Measurements from ENCODE around the gene SH2D3C. TPM values are rescaled to one million over a fixed set of nuclear protein-coding genes. Genes with fewer than 3 reads are reported as not detected.

SH2D3C gene
- polyA plus RNA-seq, 1 donor from 2014 or later = 14.5 TPM

GRCh38 chr9:127706836-127707241 is 71.6 kb downstream of the SH2D3C start, which contains the start of gene CFAP157:
Gene CFAP157 (plus strand): TSS chr9:127706988. CDS start chr9:127707032, 44 bp downstream.
- Histone ChIP-seq H3K4me3 (ENCODE audit: low read length) (no peak within 1 kb of the TSS), H2AFZ (ENCODE audit: low read depth, low read length) (no peak within 1 kb of the TSS), H3K27ac (ENCODE audit: low read length) (no peak within 1 kb of the TSS), H3K9ac (ENCODE audit: low read length) (no peak within 1 kb of the TSS), H3K79me2 (replicated peaks; ENCODE audit: insufficient read depth, low read length) (no peaks in the 10 kb centered on the region), H4K20me1 (ENCODE audit: insufficient read depth) (no peaks in the 10 kb centered on the region), H3F3A (ENCODE audit: insufficient read depth, low read length, poor library complexity, severe bottlenecking) (no peaks in the 10 kb centered on the region), H3K9me3 (ENCODE audit: low read length) (no peaks in the 10 kb centered on the region), H3K27me3 (ENCODE audit: insufficient read depth, low read depth, low read length) (no peaks in the 10 kb centered on the region), H3K9me2 (ENCODE audit: insufficient read depth, low read length) (no peaks in the 10 kb centered on the region), H3K4me2 (ENCODE audit: low read length) (no peak within 1 kb of the TSS), H3K36me3 (ENCODE audit: insufficient read depth, low read length) (no peaks in the 10 kb centered on the region)
- TF ChIP-seq SMC3 (conservative IDR thresholded peaks at IDR 0.05; ENCODE audit: poor library complexity) (no peak), MXI1 (conservative IDR thresholded peaks at IDR 0.05; ENCODE audit: poor library complexity, severe bottlenecking) (no peak), REST (IDR thresholded peaks at IDR 0.05; ENCODE audit: borderline replicate concordance) (no peak), EP300 (conservative IDR thresholded peaks at IDR 0.05; ENCODE audit: poor library complexity, severe bottlenecking) (no peak), RAD21 (conservative IDR thresholded peaks at IDR 0.05) (no peak), CTCF (IDR thresholded peaks at IDR 0.05; ENCODE audit: poor library complexity, severe bottlenecking) (no peak), TAF1 (IDR thresholded peaks at IDR 0.05; ENCODE audit: low read depth) (no peak), POLR2AphosphoS5 (IDR thresholded peaks at IDR 0.05) (no peak), EZH2 (IDR thresholded peaks at IDR 0.05; ENCODE audit: borderline replicate concordance, insufficient read depth, low read length, poor library complexity, severe bottlenecking) (no peak)

- no peak overlapping the region for H3K4me2 ChIP-seq (ENCODE audit: low read length)
- H3K27me3 ChIP-seq (ENCODE audit: insufficient read depth, low read depth, low read length) = no peaks in the 10 kb centered on the region
- no peaks in the 10 kb centered on the region for H3K79me2 ChIP-seq (replicated peaks; ENCODE audit: insufficient read depth, low read length)
- no peaks in the 10 kb centered on the region for H3K36me3 ChIP-seq (ENCODE audit: insufficient read depth, low read length)
- no peak overlapping the region for H3K4me3 ChIP-seq (ENCODE audit: low read length)
- no peaks in the 10 kb centered on the region for H3K9me2 ChIP-seq (ENCODE audit: insufficient read depth, low read length)
- H4K20me1 ChIP-seq (ENCODE audit: insufficient read depth) = no peaks in the 10 kb centered on the region
- no peaks in the 10 kb centered on the region for H3K9me3 ChIP-seq (ENCODE audit: low read length)
- no peak overlapping the region for H2AFZ ChIP-seq (ENCODE audit: low read depth, low read length)
- no peak overlapping the region for H3K9ac ChIP-seq (ENCODE audit: low read length)
- H3F3A ChIP-seq (ENCODE audit: insufficient read depth, low read length, poor library complexity, severe bottlenecking) = no peaks in the 10 kb centered on the region
- H3K27ac ChIP-seq (ENCODE audit: low read length) = no peak overlapping the region
- TF ChIP-seq POLR2AphosphoS5 (IDR thresholded peaks at IDR 0.05) (no peak), TAF1 (IDR thresholded peaks at IDR 0.05; ENCODE audit: low read depth) (no peak), CTCF (IDR thresholded peaks at IDR 0.05; ENCODE audit: poor library complexity, severe bottlenecking) (no peak), SMC3 (conservative IDR thresholded peaks at IDR 0.05; ENCODE audit: poor library complexity) (no peak), MXI1 (conservative IDR thresholded peaks at IDR 0.05; ENCODE audit: poor library complexity, severe bottlenecking) (no peak), EZH2 (IDR thresholded peaks at IDR 0.05; ENCODE audit: borderline replicate concordance, insufficient read depth, low read length, poor library complexity, severe bottlenecking) (no peak), EP300 (conservative IDR thresholded peaks at IDR 0.05; ENCODE audit: poor library complexity, severe bottlenecking) (no peak), REST (IDR thresholded peaks at IDR 0.05; ENCODE audit: borderline replicate concordance) (no peak), RAD21 (conservative IDR thresholded peaks at IDR 0.05) (no peak)
These were observed 72.7 kb downstream of the SH2D3C start for GRCh38 chr9:127705577-127706379.
